Astrocyte (in vitro differentiated cells and primary cell): Measurements from ENCODE around the gene TMED4. TPM values are rescaled to one million over a fixed set of nuclear protein-coding genes. Genes with fewer than 3 reads are reported as not detected.
A peak's percentile ranks its signal among the peaks of the same experiment; 100 is the strongest.

Experiments used
- DNase-seq: peaks from one replicate; pipeline ENCODE4 v3.0.0-alpha.2; 2010; ENCODE audit warnings: low read depth
- FAIRE-seq: peaks from 2 replicates; lab custom pipeline; 2011; peaks lifted over from hg19 to GRCh38; lab: Jason Lieb, UNC
- H2AFZ ChIP-seq: 2 replicates; pipeline ENCODE4 v1.6.0; 2012; ENCODE audit warnings: low read depth, low read length, inconsistent platforms
- H3K27ac ChIP-seq: 2 replicates; pipeline ENCODE4 v1.5.1; 2011; ENCODE audit warnings: low read depth, low read length, inconsistent platforms
- H3K27me3 ChIP-seq: 2 replicates; pipeline ENCODE4 v1.6.0; 2011; ENCODE audit warnings: low read length, inconsistent platforms; ENCODE audit not compliant: insufficient read depth
- H3K36me3 ChIP-seq: 2 replicates; pipeline ENCODE4 v1.5.1; 2011; ENCODE audit warnings: low read length, inconsistent platforms; ENCODE audit not compliant: insufficient read depth
- H3K4me1 ChIP-seq: 2 replicates; pipeline ENCODE4 v1.5.1; 2011; ENCODE audit warnings: low read length, inconsistent platforms; ENCODE audit not compliant: insufficient read depth
- H3K4me2 ChIP-seq: 2 replicates; pipeline ENCODE4 v1.6.0; 2012; ENCODE audit warnings: low read length, inconsistent platforms
- H3K4me3 ChIP-seq: 2 replicates; pipeline ENCODE4 v1.5.1; 2011; ENCODE audit warnings: low read depth, mild to moderate bottlenecking, low read length, inconsistent platforms; ENCODE audit not compliant: insufficient read depth
- H3K79me2 ChIP-seq: 2 replicates; pipeline ENCODE4 v1.6.0; 2012; ENCODE audit warnings: mild to moderate bottlenecking, low read length, inconsistent platforms; ENCODE audit not compliant: insufficient read depth
- H3K9ac ChIP-seq: 2 replicates; pipeline ENCODE4 v1.6.0; 2012; ENCODE audit warnings: mild to moderate bottlenecking, low read length, inconsistent platforms
- H3K9me3 ChIP-seq: 2 replicates; pipeline ENCODE4 v1.5.1; 2012; ENCODE audit warnings: low read depth, mild to moderate bottlenecking, low read length, inconsistent platforms; ENCODE audit not compliant: insufficient read depth
- H4K20me1 ChIP-seq: 2 replicates; pipeline ENCODE4 v1.6.0; 2012; ENCODE audit warnings: low read length, inconsistent platforms; ENCODE audit not compliant: insufficient read depth
- H3K27ac Mint-ChIP-seq: one replicate; pipeline ENCODE4 v1.8.0; 2021; ENCODE audit warnings: mild to moderate bottlenecking, mixed read lengths; ENCODE audit not compliant: unreplicated experiment
- H3K27me3 Mint-ChIP-seq: one replicate; pipeline ENCODE4 v1.8.0; 2021; ENCODE audit warnings: low read depth, mixed read lengths; ENCODE audit not compliant: unreplicated experiment
- H3K36me3 Mint-ChIP-seq: one replicate; pipeline ENCODE4 v1.8.0; 2021; ENCODE audit warnings: low read depth, mixed read lengths; ENCODE audit not compliant: unreplicated experiment
- H3K4me1 Mint-ChIP-seq: one replicate; pipeline ENCODE4 v1.8.0; 2021; ENCODE audit warnings: low read depth, mixed read lengths; ENCODE audit not compliant: unreplicated experiment
- H3K4me3 Mint-ChIP-seq: one replicate; pipeline ENCODE4 v1.8.0; 2021; ENCODE audit warnings: mild to moderate bottlenecking, moderate library complexity, mixed read lengths; ENCODE audit not compliant: unreplicated experiment
- H3K9me3 Mint-ChIP-seq: one replicate; pipeline ENCODE4 v1.8.0; 2021; ENCODE audit warnings: mild to moderate bottlenecking, mixed read lengths; ENCODE audit not compliant: unreplicated experiment
- CTCF ChIP-seq: IDR thresholded peaks from 2 replicates; pipeline ENCODE4 v1.5.1; 2011; ENCODE audit warnings: low read depth, mild to moderate bottlenecking, inconsistent platforms, low read length, moderate library complexity; ENCODE audit not compliant: insufficient read depth
- EZH2 ChIP-seq: IDR thresholded peaks from 2 replicates; pipeline ENCODE4 v1.6.1; 2012; ENCODE audit warnings: mild to moderate bottlenecking, low read length, inconsistent platforms; ENCODE audit not compliant: insufficient read depth
- total RNA-seq: library from RNA; stranded (reverse); gene quantifications from 2 replicates; pipeline ENCODE4 v1.2.1, GENCODE V29; 2021

Gene TMED4
- total RNA-seq, 1 donor from 2014 or later = 69.2 TPM

GRCh38 chr7:44587843-44588711 lies 6.0 kb upstream of the TMED4 start:
- H4K20me1 ChIP-seq = no peaks in the 10 kb centered on the region
- no peak for TF ChIP-seq EZH2
- TF ChIP-seq CTCF = peak; percentile 66
- no peak overlapping the region for H3K9ac ChIP-seq
- no peak overlapping the region for H2AFZ ChIP-seq
- no peaks in the 10 kb centered on the region for H3K27me3 ChIP-seq
- no peak overlapping the region for H3K4me2 ChIP-seq
- no peaks in the 10 kb centered on the region for H3K4me1 ChIP-seq
- H3K4me3 ChIP-seq = no peak overlapping the region
- Mint-ChIP-seq H3K27me3 (no peaks in the 10 kb centered on the region), H3K4me1 (no peaks in the 10 kb centered on the region), H3K9me3 (no peaks in the 10 kb centered on the region), H3K4me3 (no peak overlapping the region), H3K27ac (peak overlapping the region; percentile 4), H3K36me3 (no peaks in the 10 kb centered on the region)
- H3K9me3 ChIP-seq = no peaks in the 10 kb centered on the region
- H3K36me3 ChIP-seq = no peaks in the 10 kb centered on the region
- FAIRE-seq = peak; percentile 59
- peak; percentile 28 for DNase-seq
- no peaks in the 10 kb centered on the region for H3K79me2 ChIP-seq
- no peak overlapping the region for H3K27ac ChIP-seq

GRCh38 chr7:44583146-44583865 lies 1.3 kb upstream of the TMED4 start:
- H3K4me1 ChIP-seq = peaks cover 5% of the 10 kb centered on the region
- H3K4me3 ChIP-seq = peak overlapping the region; percentile 77
- TF ChIP-seq CTCF (no peak), EZH2 (no peak)
- Mint-ChIP-seq H3K4me3 (peak overlapping the region; percentile 87), H3K27ac (peak overlapping the region; percentile 90), H3K4me1 (peaks cover 8% of the 10 kb centered on the region), H3K27me3 (no peaks in the 10 kb centered on the region), H3K36me3 (peaks cover 8% of the 10 kb centered on the region), H3K9me3 (no peaks in the 10 kb centered on the region)
- H3K27me3 ChIP-seq = no peaks in the 10 kb centered on the region
- FAIRE-seq (no peak), DNase-seq (no peak)
- H3K9me3 ChIP-seq = no peaks in the 10 kb centered on the region
- H3K9ac ChIP-seq = peak overlapping the region; percentile 90
- H3K4me2 ChIP-seq = peak overlapping the region; percentile 91
- H3K79me2 ChIP-seq = peaks cover 29% of the 10 kb centered on the region
- H4K20me1 ChIP-seq = peaks cover 11% of the 10 kb centered on the region
- H3K27ac ChIP-seq = peak overlapping the region; percentile 93
- H3K36me3 ChIP-seq = peaks cover 13% of the 10 kb centered on the region
- peak overlapping the region; percentile 90 for H2AFZ ChIP-seq
